Fibroblast of lung (primary cell): ENCODE results near the gene HOXD11.

ENCODE experiments used
- CTCF ChIP-seq, 2 donors: IDR thresholded peaks in 1 of 2; conservative IDR thresholded peaks in 1 of 2; 1 replicate in 1 of 2; 2 replicates in 1 of 2; pipeline ENCODE4 v1.5.1; 2011 to 2012; ENCODE audit warnings: low read length in 2 of 2, control low read depth in 1 of 2, inconsistent platforms in 1 of 2, low read depth in 1 of 2, mild to moderate bottlenecking in 1 of 2
- EZH2 ChIP-seq: IDR thresholded peaks from 2 replicates; pipeline ENCODE4 v1.5.1; 2012; ENCODE audit warnings: low read length, control low read depth, mild to moderate bottlenecking; ENCODE audit errors: missing control alignments

- TF ChIP-seq CTCF (conservative IDR thresholded peaks at IDR 0.05 in 1 of 2, IDR thresholded peaks at IDR 0.05 in 1 of 2; ENCODE audit: low read depth in 1 of 2, low read length in 2 of 2): no peak
- TF ChIP-seq EZH2: no peak
Observed at GRCh38 chr2:176101842-176102241, 5.2 kb upstream of the HOXD11 start.
